Heart left ventricle (tissue), 13 donors: ENCODE data around the gene CDH23.

ENCODE experiments used
- POLR2A ChIP-seq, 2 donors: fragments of 450-650 bp; IDR thresholded peaks; one replicate each; pipeline ENCODE4 v1.6.1; 2017; ENCODE audit warnings: antibody characterized with exemption in 2 of 2, mild to moderate bottlenecking in 2 of 2, moderate library complexity in 2 of 2
- TF ChIP-seq, protein P1 (sequence below), 12 donors: fragments of 200-600 bp; sonication (generic) in 4 of 12; IDR thresholded peaks; one replicate each; pipeline versions ENCODE4 v1.5.0 to v1.8.0; 2018 to 2022; ENCODE audit warnings: antibody characterized with exemption in 12 of 12, mild to moderate bottlenecking in 5 of 12
- donor health status: ischemic (EF 13 %, LVEDD 7.1; RV severe dilation, severe dysfunction).
- donor health status: DM: no; HTN: yes; CAD: no.
- donor health status: DM: no; HTN: no; CAD: no.
- donor health status: ischemic (EF 25% LVEDD 6.9; RV normal size, moderate dysfunction).
- donor health status: ischemic (EF 25% LVEDD 5.7; RV mildly dilated, moderate dysfunction).
- donor health status: ischemic (EF 35%, LVEDD 5.7; RV mildly dilated, moderate dysfunction).
- donor health status: nonischemic (EF 11% LVEDD 7.7; RV severe dilation, severe dysfunction).
- donor health status: DM: yes; HTN: yes; CAD: no.
- donor health status: PGD.
- donor health status: ischemic (EF 29% LVEDD 5.4; RV normal size, mild dysfunction).
- donor health status: nonischemic (EF 23%, LVEDD 6.1; RV moderate dilation, normal function).

DNA sequence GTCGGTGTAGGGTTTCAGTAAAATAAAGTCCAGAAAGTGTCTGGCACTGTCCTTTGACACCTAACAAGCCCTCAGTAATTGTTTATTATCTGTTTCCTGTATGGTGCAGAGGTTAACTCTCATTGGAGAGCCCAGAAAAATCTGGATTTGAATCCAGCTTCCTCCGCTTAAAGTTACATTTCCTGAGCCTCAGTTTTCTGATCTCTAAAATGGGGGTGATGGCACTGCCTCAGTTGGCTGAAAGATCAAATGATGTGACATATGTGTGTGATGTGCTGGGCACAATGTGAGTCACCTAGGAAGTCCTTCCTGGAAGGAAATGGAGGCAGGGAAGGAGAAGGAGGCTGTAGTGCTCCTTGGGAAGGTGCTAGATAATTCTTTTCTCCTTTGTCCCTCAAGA, 14.7 kb upstream of the CDH23 start:
- TF ChIP-seq, protein P1, sequence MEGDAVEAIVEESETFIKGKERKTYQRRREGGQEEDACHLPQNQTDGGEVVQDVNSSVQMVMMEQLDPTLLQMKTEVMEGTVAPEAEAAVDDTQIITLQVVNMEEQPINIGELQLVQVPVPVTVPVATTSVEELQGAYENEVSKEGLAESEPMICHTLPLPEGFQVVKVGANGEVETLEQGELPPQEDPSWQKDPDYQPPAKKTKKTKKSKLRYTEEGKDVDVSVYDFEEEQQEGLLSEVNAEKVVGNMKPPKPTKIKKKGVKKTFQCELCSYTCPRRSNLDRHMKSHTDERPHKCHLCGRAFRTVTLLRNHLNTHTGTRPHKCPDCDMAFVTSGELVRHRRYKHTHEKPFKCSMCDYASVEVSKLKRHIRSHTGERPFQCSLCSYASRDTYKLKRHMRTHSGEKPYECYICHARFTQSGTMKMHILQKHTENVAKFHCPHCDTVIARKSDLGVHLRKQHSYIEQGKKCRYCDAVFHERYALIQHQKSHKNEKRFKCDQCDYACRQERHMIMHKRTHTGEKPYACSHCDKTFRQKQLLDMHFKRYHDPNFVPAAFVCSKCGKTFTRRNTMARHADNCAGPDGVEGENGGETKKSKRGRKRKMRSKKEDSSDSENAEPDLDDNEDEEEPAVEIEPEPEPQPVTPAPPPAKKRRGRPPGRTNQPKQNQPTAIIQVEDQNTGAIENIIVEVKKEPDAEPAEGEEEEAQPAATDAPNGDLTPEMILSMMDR (IDR thresholded peaks at IDR 0.05), result no peak
- no peak for TF ChIP-seq POLR2A (IDR thresholded peaks at IDR 0.05)
